B cell (primary cell): ENCODE data around the gene NRAP.

ENCODE experiments used
- EZH2 ChIP-seq: IDR thresholded peaks from 2 replicates; pipeline ENCODE4 v1.6.1; 2012; ENCODE audit warnings: borderline replicate concordance, low read depth, mild to moderate bottlenecking, moderate library complexity, low read length; ENCODE audit not compliant: insufficient read depth, poor library complexity, severe bottlenecking
- TF ChIP-seq, protein P1 (sequence below): fragments of 200-600 bp; IDR thresholded peaks from one replicate; pipeline ENCODE4 v1.8.0; 2022; ENCODE audit warnings: antibody characterized with exemption, mild to moderate bottlenecking

GRCh38 chr10:113708640-113709039 is 44.8 kb upstream of the NRAP start:
- TF ChIP-seq, protein P1, sequence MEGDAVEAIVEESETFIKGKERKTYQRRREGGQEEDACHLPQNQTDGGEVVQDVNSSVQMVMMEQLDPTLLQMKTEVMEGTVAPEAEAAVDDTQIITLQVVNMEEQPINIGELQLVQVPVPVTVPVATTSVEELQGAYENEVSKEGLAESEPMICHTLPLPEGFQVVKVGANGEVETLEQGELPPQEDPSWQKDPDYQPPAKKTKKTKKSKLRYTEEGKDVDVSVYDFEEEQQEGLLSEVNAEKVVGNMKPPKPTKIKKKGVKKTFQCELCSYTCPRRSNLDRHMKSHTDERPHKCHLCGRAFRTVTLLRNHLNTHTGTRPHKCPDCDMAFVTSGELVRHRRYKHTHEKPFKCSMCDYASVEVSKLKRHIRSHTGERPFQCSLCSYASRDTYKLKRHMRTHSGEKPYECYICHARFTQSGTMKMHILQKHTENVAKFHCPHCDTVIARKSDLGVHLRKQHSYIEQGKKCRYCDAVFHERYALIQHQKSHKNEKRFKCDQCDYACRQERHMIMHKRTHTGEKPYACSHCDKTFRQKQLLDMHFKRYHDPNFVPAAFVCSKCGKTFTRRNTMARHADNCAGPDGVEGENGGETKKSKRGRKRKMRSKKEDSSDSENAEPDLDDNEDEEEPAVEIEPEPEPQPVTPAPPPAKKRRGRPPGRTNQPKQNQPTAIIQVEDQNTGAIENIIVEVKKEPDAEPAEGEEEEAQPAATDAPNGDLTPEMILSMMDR = no peak
- no peak for TF ChIP-seq EZH2
